ENCODE measurements around the gene OTOA.
"Not testable (repeated sequence)": the region's sequence is repeated elsewhere in the genome, so short reads cannot be mapped to it uniquely, and the experiment has no call there.

The OTOA gene

DNA sequence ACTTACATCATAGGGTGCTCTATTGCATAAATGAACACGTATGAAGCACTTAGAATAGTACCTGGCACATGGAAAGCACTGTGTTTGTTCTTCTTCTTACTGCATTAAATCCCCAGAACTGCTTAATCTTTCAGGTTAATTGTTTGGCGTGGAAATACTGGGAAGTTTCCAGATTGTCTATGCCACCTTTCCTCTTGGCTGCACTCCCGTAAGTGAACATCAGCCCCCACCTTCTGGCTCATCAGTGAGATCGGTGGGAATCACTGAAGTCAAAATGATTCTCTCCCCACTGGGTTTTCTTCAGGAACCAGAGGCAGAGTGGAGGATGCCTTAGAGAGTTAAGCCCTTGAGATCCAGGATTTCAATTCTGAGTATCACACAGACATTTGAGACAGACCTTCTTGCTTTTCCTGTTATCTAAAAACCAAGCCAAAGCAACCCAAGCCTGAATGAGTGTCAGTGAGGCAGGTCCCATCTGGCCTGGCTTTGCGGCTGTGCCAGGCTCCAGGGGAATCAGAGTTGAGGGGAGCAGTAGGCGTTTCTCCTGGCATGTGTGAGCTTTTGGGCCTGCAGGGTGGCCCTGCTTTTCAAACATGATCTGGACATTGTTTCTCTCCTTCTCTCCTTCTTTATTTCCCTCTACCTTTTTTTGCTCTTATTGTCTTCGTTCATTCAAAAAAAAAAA lies 59.1 kb downstream of the OTOA start:
- no peak for DNase-seq (ENCODE audit: low spot score)

DNA sequence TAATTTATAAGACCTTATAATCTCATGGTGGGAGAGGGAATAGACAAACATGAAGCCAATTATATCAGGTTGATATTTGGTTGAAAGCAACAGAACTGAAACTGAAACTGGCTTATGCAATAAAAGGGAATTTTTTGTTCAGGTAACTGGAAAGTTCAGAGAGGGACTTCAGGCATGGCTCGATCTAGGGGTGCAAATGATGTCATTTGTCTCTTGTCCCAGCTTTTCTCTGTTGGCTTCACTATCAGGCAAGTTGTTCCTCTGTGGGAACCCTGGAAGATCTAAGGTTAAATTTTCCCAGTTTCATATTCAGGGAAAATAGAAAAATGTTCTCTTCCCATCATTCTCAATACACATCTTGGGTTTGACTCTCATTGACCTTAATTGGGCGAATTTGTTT lies 59.8 kb downstream of the OTOA start:
- DNase-seq (ENCODE audit: low spot score) = no peak

DNA sequence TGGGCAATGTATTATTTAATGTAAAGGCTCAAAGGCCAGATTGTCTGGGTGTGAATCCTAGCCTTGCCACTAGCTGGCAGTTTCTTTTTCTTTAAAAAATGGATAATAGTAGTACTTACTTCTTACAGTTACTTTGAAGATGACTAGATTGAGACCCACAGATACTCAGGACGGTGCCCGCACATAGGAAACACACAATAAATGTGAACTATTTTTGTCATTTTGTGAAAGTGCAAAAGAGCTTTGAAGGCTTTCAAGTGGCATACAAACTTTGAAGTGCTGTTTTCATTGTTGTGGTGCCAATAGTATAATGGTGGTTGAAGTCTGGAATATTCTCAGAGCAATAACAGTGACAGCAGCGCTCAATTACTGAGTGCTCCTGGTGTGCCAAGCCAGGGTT lies 63.6 kb downstream of the OTOA start:
- DNase-seq (ENCODE audit: low spot score) = no peak

DNA sequence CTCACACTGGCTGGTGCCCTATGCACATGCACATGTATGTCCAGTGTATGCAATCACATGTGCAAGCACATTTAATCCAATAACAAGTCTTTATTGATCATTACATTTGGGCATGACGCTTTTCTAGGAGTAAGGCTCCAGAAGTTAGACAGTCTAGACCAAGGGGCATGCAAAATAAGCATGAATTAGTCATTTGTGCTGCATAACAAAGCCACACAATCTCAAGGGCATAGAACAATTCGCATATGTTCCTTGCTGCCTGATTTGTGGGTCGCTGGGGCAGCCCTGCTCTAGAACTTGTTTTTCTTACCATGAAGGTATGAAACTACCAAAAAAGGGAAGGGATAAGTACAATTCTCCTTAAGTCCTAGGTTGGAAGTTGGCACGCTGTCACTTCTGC lies 67.5 kb downstream of the OTOA start:
- DNase-seq (ENCODE audit: low spot score) = not testable (repeated sequence)

DNA sequence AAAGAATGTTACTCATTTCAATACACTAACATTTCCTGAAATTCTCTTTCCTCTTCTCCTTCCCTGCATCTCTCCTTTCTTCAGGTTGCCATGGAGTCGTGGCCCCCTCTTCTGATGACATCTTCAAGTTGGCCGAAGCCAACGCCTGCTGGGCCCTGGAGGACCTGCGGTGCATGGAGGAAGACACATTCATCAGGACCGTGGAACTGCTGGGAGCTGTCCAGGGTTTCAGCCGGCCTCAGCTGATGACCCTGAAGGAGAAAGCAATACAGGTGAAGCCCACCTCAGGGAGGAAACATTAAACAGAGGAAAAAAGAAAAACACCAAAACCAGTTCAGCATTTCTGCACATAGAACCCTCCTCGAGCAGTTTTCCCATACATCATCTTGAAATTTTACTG lies 76.9 kb downstream of the OTOA start:
- not testable (repeated sequence) for DNase-seq (ENCODE audit: low spot score)

DNA sequence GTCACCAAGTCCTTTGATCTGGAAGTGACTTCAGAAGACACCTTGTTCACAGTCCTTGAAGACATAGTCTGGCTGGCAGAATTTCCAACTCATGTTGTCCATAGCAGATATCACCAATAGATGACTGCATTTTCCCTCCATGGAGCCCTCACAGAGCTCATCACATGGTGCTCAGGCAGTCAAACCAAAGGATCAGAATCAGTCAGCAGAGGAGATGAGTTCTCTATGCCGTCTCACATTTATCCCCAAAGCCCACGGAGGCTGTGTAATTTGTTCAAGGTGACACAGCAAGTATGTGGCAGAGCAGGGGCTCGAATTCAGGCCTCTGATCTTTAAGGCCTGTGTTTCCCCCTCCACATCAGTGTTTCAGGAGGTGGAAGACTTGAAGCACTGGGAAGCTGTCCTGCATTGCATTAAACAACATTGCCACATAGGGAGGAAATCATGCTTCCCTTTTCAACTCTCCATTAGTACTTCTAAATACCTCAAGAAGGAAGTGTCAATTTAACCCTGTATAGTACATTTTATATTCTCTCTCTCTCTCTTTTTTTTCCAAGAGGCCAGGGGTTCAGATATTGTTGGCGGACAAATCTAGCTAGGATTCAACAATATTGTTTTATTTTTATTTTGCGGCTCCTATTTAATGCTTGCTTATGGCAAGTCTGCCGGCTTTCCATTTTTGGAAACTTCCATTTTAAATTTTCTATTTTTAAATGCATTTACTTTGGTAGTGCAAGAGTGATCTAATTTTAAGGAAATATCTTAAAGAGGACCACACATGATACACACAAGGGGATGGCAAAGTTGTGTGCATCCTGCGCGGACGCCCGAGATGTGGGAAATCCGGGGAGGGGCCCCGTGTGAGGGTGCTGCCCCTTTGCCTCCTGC lies 92.7 kb downstream of the OTOA start:
- not testable (repeated sequence) for DNase-seq (ENCODE audit: low spot score)

DNA sequence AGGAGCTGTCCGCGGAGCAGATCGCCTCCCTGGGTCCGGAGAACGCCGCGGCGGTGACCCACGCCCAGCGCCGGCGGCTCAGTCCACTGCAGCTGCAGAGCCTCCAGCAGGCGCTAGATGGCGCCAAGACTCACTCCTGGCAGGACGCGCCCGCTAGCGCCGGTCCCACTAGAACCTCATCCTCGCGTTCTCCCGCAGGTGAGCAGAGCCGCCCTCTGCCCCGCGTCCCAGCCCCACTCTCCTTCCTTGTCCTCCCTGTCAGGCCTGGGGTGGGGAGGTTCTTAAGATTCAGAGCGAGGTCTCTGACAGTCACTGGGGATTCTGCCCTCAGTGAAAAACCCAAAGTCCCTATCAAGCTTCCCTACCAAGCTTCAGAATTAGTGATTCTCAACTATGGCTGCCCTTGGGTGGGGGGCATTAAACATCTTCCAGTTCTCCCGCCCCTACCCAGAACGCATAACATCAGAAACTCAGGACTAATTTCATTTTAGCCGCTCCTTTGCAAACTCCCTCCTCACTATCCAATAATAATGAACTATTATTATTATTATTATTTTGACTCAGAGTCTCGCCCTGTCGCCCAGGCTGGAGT lies 93.4 kb downstream of the OTOA start:
- DNase-seq (ENCODE audit: low spot score) = not testable (repeated sequence)

DNA sequence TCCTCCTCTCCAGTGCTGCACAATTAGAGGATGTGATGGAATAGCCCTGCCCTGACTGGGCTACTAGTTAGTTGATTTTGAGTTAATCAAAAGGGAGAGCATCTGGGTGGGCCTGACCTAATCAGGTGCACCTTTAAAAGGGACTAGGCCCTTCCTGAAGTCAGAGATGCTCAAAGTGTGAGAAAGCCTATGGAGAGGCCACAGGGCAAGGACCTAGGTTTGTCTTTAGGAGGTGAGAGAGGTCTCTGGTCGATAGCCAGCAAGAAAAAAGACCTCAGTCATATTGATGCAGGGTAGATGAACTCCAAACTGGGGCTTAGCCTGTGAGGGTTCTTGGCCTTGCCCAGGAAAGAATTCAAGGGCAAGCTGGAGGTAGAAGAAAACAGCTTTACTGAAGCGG lies 104.5 kb downstream of the OTOA start:
- DNase-seq (ENCODE audit: low spot score) = not testable (repeated sequence)

DNA sequence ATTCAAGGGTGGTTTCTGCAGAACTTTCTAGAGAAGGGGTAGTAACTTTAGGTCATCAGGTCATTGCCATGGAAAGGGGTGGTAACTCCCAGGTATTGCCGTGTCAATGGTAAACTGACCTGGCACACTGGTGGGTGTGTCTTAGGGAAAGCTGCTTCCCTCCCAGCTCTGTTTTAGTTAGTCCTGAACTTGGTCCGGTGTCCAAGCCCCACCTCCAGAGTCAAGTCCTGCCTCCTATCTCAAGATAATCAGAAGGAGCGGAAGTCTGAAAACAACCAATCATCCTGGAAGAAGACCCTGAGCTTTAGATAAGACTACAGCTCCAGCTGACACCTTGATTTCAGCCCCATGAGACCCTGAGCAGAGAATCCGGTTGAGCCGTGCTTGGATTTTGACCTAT lies 105.0 kb downstream of the OTOA start:
- DNase-seq (ENCODE audit: low spot score) = not testable (repeated sequence)

DNA sequence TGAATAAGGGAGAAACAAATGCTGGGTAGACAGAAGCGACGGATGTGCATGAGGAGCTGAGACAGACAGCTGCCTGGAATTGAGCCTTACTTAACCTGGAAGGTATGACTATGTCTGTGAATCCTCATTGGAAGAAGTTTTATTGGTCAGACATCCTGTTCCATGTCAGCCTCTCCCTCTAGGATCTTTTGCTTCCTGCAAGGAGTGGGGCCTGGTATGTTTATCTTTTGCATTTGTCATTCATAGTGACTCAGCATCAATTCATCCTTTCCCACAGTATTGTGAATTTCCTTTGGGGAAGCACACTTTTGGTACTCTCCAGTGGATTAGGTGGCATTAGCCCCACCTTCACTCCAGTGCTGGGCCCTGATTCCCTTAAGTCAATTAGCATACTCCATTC lies 105.5 kb downstream of the OTOA start:
- not testable (repeated sequence) for DNase-seq (ENCODE audit: low spot score)

DNA sequence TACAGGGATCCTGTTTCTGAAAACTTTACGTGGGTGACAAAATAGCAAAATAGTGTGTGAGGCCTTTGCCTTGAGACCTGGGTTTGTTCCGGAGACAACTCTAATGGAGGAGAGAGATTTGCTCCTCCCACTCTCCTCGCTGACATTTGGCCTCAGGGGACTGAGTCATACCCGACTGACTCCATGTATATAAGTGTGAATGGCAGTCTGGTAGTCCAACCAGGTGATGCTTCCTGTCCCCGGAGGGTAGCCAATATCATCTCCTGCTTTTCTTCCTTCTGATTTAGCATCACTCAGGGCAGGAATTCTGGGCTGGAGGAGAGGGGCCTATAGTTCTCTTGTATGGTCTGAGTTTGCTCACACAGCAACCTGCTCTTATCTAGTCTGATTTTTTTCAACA lies 106.8 kb downstream of the OTOA start:
- DNase-seq (ENCODE audit: low spot score) = not testable (repeated sequence)

DNA sequence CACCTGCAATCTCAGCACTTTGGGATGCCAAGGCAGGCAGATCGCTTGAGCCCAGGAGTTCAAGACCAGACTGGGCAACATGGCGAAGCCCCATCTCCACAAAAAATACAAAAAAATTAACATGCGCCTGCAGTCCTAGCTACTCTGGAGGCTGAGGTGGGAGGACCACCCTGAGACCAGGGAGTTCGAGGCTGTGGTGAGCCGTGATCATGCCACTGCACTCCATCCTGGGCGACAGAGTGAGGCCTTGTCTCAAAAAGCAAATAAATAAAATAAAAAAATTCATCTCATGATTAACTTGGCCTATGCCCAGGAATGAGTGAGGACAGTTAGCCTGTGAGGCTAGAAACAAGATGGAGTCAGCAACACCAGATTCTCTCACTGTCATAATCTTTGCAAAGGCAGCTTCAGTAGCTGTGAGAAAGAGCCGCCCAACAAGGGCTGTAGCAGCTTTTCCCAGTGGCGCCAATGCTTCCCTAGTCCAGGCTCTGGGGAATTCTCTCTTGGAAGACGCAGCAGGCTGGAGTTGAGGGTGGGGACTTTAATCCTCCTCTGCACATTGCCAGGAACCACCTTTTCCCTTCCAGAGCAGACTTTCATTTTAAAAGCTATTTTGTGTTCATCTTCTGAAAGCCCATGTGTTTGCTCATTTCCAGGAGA lies 108.9 kb downstream of the OTOA start:
- peak; percentile 1 for DNase-seq (ENCODE audit: low spot score)

DNA sequence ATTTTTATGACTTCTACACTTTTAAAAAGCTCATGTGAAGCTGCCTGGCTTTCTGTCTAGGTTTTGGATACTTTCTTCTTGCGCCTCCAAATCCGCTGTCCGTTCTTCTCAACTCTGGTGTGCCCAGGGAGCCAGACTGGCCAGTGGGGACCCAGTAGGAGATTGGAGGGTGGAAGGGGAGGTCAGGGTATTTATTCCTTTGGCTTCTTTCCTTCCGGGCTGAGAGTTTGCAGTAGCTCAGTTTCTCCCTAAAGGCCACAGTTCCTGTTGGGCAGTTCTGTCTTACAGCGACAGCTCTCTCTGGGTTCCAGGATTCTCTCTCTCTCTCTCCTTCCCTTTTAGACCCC lies 109.4 kb downstream of the OTOA start:
- peak; percentile 0 for DNase-seq (ENCODE audit: low spot score)

DNA sequence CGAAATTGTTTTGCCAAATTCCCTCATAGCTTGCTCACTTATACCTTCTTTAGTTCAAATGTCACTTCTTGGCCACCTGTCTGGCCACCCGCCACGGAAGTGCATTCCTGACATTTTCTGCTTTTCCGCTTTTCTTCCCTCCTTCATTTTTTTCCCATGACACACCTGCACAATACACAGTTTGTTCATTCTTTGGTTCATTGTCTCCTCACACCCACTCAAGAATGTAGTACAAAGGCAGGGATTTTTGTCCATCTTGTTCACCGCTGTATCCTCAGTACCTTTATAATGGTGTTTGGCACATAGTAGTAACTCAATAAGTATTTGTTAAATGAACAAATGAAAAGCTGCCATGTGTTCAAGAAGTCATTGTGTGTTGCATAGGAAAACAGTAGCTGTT lies 116.8 kb downstream of the OTOA start:
- not testable (repeated sequence) for DNase-seq (ENCODE audit: low spot score)

DNA sequence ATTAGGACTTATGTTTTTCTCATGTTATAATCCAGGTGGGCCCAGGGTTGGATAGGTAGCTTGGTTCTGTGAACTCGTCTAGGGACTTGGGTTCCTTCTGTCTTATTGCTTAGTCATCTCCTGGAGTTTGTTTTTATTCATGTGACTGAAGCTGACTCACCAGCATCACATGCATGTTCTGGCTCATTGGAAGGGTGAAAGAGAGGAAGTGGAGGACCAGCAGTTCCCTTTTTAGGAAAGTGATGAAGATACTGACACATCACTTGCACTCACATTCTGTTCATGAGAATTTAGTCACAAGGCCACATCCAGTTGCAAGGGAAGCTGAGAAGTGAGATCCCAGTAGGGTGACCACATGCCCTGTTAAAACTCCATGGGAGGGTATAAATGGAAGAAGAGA lies 126.7 kb downstream of the OTOA start:
- DNase-seq (ENCODE audit: low spot score) = not testable (repeated sequence)

DNA sequence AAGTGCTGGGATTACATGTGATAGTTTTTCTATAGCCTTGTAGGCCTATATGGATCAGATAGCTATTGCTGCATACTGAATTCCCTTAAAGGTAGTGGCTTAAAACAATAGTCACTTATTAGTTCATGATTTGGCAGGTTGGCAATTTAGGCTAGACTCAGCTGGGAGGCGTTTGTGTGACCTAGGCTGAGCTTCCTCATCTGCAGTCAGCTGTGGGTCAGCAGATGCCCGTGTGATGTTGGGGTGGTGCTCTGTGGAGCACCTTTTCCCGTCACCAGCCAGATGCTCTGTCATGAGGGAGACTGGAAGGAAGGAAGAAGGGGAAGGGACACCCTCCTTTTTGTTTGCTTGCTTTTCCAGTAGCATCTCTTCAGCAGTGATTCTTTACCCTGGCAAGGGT lies 129.5 kb downstream of the OTOA start:
- not testable (repeated sequence) for DNase-seq (ENCODE audit: low spot score)

DNA sequence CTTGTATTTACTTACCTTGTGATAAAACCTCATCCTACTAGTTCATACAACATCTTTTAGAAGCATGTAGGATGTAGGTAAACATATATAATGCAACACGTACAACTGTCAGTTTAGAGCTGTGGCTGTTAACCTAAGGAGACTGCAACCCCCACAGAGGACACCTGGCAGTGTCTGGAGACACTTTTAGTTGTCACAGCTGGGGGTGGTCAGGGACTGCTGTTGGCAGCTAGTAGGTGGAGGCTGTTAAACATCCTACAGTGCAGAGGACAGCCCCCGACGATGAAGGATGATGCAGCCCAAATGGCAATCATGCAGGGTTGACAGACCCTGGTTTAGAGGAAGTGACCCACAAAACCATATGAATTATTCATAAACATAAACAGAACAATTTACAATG lies 134.8 kb downstream of the OTOA start:
- not testable (repeated sequence) for DNase-seq (ENCODE audit: low spot score)

DNA sequence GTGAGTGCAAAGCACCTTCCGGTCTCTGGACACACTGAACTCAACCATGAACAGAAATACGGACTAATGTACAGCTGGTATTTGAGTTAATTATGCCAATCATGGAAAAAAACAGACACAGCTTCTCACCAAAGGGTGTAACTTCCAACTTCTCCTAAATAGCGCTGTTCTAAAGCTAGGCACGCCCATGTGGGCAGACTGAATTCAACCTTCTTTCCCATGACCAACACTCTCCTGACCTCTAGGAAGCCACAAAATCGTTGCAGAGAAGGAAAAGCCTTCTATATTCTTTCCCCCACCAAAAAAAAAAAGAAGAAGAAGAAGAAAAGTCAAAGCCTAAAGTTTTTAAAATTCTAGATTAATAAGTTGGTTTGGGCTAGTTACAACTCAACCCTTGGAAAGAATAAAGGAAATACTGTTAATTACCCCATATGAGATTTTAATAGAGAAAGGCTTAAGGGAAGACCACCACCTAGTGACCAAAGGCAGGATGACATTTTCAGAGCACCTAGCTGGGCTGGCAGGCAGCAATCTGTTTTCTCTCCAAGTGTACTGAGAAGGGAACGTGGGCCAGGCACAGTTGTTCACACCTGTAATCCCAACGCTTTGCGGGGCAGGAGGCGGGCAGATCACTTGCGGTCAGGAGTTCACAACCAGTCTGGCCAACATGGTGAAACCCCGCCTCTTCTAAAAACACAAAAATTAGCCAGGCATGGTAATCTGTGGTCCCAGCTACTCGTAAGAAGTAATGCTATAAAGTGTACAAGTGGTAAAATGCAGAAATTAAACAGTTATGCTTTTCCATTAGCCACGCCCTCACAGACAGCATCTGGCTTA lies 138.0 kb downstream of the OTOA start:
- not testable (repeated sequence) for DNase-seq (ENCODE audit: low spot score)

DNA sequence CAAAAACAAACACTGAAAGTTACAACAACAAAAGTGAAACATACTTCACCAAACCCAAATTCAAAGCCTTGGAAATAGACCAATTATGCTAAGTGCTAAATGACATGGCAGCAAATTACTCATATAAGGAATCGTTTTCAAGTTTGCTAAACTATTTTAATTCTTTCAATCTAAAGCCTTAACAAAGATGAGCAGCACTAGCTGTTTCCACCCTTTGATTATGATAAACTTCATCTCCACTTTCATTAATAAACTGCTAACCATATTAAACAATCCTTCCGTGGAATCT lies 138.6 kb downstream of the OTOA start:
- not testable (repeated sequence) for DNase-seq (ENCODE audit: low spot score)

Data from AG08395 (cell line).